HEK293 (cell line): ENCODE data around the gene MBOAT2.

Experiments
- CTCF ChIA-PET: fragments of 350-600 bp; formaldehyde crosslinking; extraction: SDS; loops from one replicate; lab custom pipeline; 2021; ENCODE audit warnings: antibody characterized with exemption; lab: Yijun Ruan, JAX
- POLR2A ChIA-PET: fragments of 300-600 bp; formaldehyde crosslinking; extraction: SDS; loops from one replicate; lab custom pipeline; 2020; ENCODE audit warnings: antibody characterized with exemption, inconsistent platforms; lab: Yijun Ruan, JAX
- H3K27ac ChIP-seq: fragments of 200-500 bp; sonication (Bioruptor generic); 2 replicates; pipeline ENCODE4 v1.5.1; 2014; ENCODE audit warnings: low read depth, low read length, control low read depth, inconsistent platforms; ENCODE audit errors: extremely low read depth
- H3K36me3 ChIP-seq, 2 experiments: fragments of 200-500 bp in 1 of 2; sonication (Bioruptor generic) in 1 of 2; 1 replicate in 1 of 2; 2 replicates in 1 of 2; pipeline ENCODE4 v1.5.1; 2014 to 2017; ENCODE audit warnings: inconsistent platforms in 2 of 2, low read length in 2 of 2; ENCODE audit not compliant: control insufficient read depth in 2 of 2, insufficient read depth in 1 of 2
- H3K4me1 ChIP-seq: fragments of 200-500 bp; sonication (Bioruptor generic); 2 replicates; pipeline ENCODE4 v1.5.1; 2014; ENCODE audit warnings: mild to moderate bottlenecking, low read length, inconsistent platforms; ENCODE audit not compliant: control insufficient read depth, insufficient read depth
- H3K4me3 ChIP-seq: 2 replicates; pipeline ENCODE4 v1.5.1; 2011; ENCODE audit warnings: low read depth, mild to moderate bottlenecking, control low read depth, low read length, moderate library complexity
- H3K9me3 ChIP-seq: fragments of 200-500 bp; sonication (Bioruptor generic); 2 replicates; pipeline ENCODE4 v1.5.1; 2014; ENCODE audit warnings: low read depth, low read length, inconsistent platforms; ENCODE audit not compliant: control insufficient read depth, insufficient read depth
- EGR2 ChIP-seq: fragments of 450-650 bp; formaldehyde crosslinking; IDR thresholded peaks from 2 replicates; pipeline ENCODE4 v1.5.1; 2016; ENCODE audit warnings: low read depth, missing biosample characterization, missing genetic modification characterization
- FEZF1 ChIP-seq: fragments of 450-650 bp; formaldehyde crosslinking; IDR thresholded peaks from 2 replicates; pipeline ENCODE4 v1.5.1; 2016; ENCODE audit warnings: missing biosample characterization, missing genetic modification characterization
- KLF10 ChIP-seq: fragments of 450-650 bp; IDR thresholded peaks from 2 replicates; pipeline ENCODE4 v1.5.1; 2018; ENCODE audit warnings: missing biosample characterization, mild to moderate bottlenecking, missing genetic modification characterization
- KLF8 ChIP-seq: fragments of 450-650 bp; formaldehyde crosslinking; IDR thresholded peaks from 2 replicates; pipeline ENCODE4 v1.5.1; 2016; ENCODE audit warnings: missing biosample characterization, missing genetic modification characterization
- OSR2 ChIP-seq: fragments of 450-650 bp; formaldehyde crosslinking; IDR thresholded peaks from 2 replicates; pipeline ENCODE4 v1.5.1; 2016; ENCODE audit warnings: missing biosample characterization, missing genetic modification characterization
- SP3 ChIP-seq: fragments of 450-650 bp; formaldehyde crosslinking; IDR thresholded peaks from 2 replicates; pipeline ENCODE4 v1.5.1; 2016; ENCODE audit warnings: missing biosample characterization, missing genetic modification characterization
- ZBTB17 ChIP-seq: fragments of 450-650 bp; formaldehyde crosslinking; IDR thresholded peaks from 2 replicates; pipeline ENCODE4 v1.5.1; 2016; ENCODE audit warnings: missing biosample characterization, missing genetic modification characterization
- ZBTB8A ChIP-seq: fragments of 450-650 bp; formaldehyde crosslinking; IDR thresholded peaks from 2 replicates; pipeline ENCODE4 v1.5.1; 2016; ENCODE audit warnings: missing biosample characterization, missing genetic modification characterization
- ZEB2 ChIP-seq: fragments of 450-650 bp; formaldehyde crosslinking; IDR thresholded peaks from 2 replicates; pipeline ENCODE4 v1.5.1; 2016; ENCODE audit warnings: missing biosample characterization, missing genetic modification characterization
- ZNF221 ChIP-seq: fragments of 450-650 bp; formaldehyde crosslinking; IDR thresholded peaks from 2 replicates; pipeline ENCODE4 v1.5.1; 2017; ENCODE audit warnings: missing biosample characterization, missing genetic modification characterization, borderline replicate concordance
- ZNF24 ChIP-seq: fragments of 450-650 bp; formaldehyde crosslinking; IDR thresholded peaks from 2 replicates; pipeline ENCODE4 v1.5.1; 2016; ENCODE audit warnings: missing biosample characterization, missing genetic modification characterization
- ZNF394 ChIP-seq: fragments of 450-650 bp; formaldehyde crosslinking; IDR thresholded peaks from 2 replicates; pipeline ENCODE4 v1.5.1; 2016; ENCODE audit warnings: missing biosample characterization, missing genetic modification characterization, mild to moderate bottlenecking, moderate library complexity, borderline replicate concordance
- ZNF404 ChIP-seq: fragments of 450-650 bp; formaldehyde crosslinking; IDR thresholded peaks from 2 replicates; pipeline ENCODE4 v1.5.1; 2017; ENCODE audit warnings: missing biosample characterization, missing genetic modification characterization
- ZNF558 ChIP-seq: fragments of 450-650 bp; formaldehyde crosslinking; IDR thresholded peaks from 2 replicates; pipeline ENCODE4 v1.5.1; 2016; ENCODE audit warnings: missing biosample characterization, missing genetic modification characterization
- ZNF596 ChIP-seq: fragments of 450-650 bp; IDR thresholded peaks from 2 replicates; pipeline ENCODE4 v1.5.0; 2018; ENCODE audit warnings: missing biosample characterization, mild to moderate bottlenecking, missing genetic modification characterization, moderate library complexity
- ZNF837 ChIP-seq: fragments of 450-650 bp; formaldehyde crosslinking; IDR thresholded peaks from 2 replicates; pipeline ENCODE4 v1.5.1; 2016; ENCODE audit warnings: missing biosample characterization, missing genetic modification characterization
- ZNF843 ChIP-seq: fragments of 450-650 bp; formaldehyde crosslinking; IDR thresholded peaks from 2 replicates; pipeline ENCODE4 v1.5.1; 2016; ENCODE audit warnings: missing biosample characterization, missing genetic modification characterization
- TF ChIP-seq, protein P1 (sequence below): fragments of 450-650 bp; IDR thresholded peaks from 2 replicates; pipeline ENCODE4 v1.5.1; 2018; ENCODE audit warnings: missing biosample characterization, mild to moderate bottlenecking, missing genetic modification characterization
- TF ChIP-seq, protein P2 (sequence below): fragments of 450-650 bp; formaldehyde crosslinking; IDR thresholded peaks from 2 replicates; pipeline ENCODE4 v1.5.1; 2017; ENCODE audit warnings: missing biosample characterization, missing genetic modification characterization
- TF ChIP-seq, protein P3 (sequence below): fragments of 450-650 bp; formaldehyde crosslinking; IDR thresholded peaks from 2 replicates; pipeline ENCODE4 v1.5.1; 2017; ENCODE audit warnings: missing biosample characterization, missing genetic modification characterization
- TF ChIP-seq, protein P4 (sequence below): fragments of 450-650 bp; formaldehyde crosslinking; IDR thresholded peaks from 2 replicates; pipeline ENCODE4 v1.5.1; 2016; ENCODE audit warnings: missing biosample characterization, missing genetic modification characterization, borderline replicate concordance
- TF ChIP-seq, protein P5 (sequence below): fragments of 450-650 bp; formaldehyde crosslinking; IDR thresholded peaks from 2 replicates; pipeline ENCODE4 v1.5.1; 2016; ENCODE audit warnings: missing biosample characterization, missing genetic modification characterization, borderline replicate concordance
- TF ChIP-seq, protein P6 (sequence below): fragments of 450-650 bp; formaldehyde crosslinking; IDR thresholded peaks from 2 replicates; pipeline ENCODE4 v1.5.1; 2017; ENCODE audit warnings: missing biosample characterization, missing genetic modification characterization
- TF ChIP-seq, protein P7 (sequence below): fragments of 450-650 bp; formaldehyde crosslinking; IDR thresholded peaks from 2 replicates; pipeline ENCODE4 v1.5.1; 2016; ENCODE audit warnings: missing biosample characterization, missing genetic modification characterization

Gene MBOAT2

DNA sequence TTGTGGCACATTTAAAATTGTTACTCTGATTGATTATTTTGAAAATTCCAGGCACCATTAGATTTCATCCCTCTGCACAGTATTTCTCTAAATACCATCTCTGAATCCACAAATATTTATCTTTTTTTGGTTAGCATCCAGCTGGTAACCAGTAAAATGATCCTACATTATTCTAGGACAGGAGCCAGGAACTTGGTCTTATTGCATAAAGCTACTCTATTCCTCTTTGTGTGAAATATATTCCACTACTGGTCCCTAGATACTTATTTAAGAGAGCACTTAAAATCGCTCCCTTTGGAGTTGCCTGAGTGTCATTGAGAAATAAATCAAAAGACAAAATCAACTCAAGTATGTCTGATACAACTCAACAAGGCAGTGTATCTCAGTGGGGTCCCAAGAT, 7.4 kb upstream of the MBOAT2 start:
- H3K36me3 ChIP-seq, result no peaks in the 10 kb centered on the region
- CTCF ChIA-PET, result no interaction called here
- POLR2A ChIA-PET, result no interaction called here
- no peak overlapping the region for H3K4me3 ChIP-seq
- H3K9me3 ChIP-seq, result no peaks in the 10 kb centered on the region
- peaks cover 15% of the 10 kb centered on the region for H3K4me1 ChIP-seq
- TF ChIP-seq ZNF404 (tag by site-specific recombination) (no peak), ZNF558 (tag by site-specific recombination) (no peak), ZNF843 (tag by site-specific recombination) (peak; percentile 88), KLF10 (tag by site-specific recombination) (0 out of 2 replicates have a peak, but pooled peaks have one; percentile 31), ZNF221 (no peak), OSR2 (peak; percentile 90), ZNF24 (tag by site-specific recombination) (0 out of 2 replicates have a peak, but pooled peaks have one; percentile 6), ZNF394 (peak; percentile 75; the same call in 1 of the 2 replicates), FEZF1 (tag by site-specific recombination) (peak; percentile 79), KLF8 (tag by site-specific recombination) (no peak), SP3 (tag by site-specific recombination) (no peak), ZBTB8A (no peak), ZEB2 (tag by site-specific recombination) (peak; percentile 20; the same call in 1 of the 2 replicates), ZNF837 (no peak), ZBTB17 (0 out of 2 replicates have a peak, but pooled peaks have one; percentile 11), ZNF596 (tag by site-specific recombination) (0 out of 2 replicates have a peak, but pooled peaks have one; percentile 29), EGR2 (tag by site-specific recombination) (no peak)
- TF ChIP-seq, protein P1, sequence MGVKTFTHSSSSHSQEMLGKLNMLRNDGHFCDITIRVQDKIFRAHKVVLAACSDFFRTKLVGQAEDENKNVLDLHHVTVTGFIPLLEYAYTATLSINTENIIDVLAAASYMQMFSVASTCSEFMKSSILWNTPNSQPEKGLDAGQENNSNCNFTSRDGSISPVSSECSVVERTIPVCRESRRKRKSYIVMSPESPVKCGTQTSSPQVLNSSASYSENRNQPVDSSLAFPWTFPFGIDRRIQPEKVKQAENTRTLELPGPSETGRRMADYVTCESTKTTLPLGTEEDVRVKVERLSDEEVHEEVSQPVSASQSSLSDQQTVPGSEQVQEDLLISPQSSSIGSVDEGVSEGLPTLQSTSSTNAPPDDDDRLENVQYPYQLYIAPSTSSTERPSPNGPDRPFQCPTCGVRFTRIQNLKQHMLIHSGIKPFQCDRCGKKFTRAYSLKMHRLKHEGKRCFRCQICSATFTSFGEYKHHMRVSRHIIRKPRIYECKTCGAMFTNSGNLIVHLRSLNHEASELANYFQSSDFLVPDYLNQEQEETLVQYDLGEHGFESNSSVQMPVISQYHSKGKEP (tag by site-specific recombination), result peak; percentile 60; the same call in 1 of the 2 replicates
- TF ChIP-seq, protein P2, sequence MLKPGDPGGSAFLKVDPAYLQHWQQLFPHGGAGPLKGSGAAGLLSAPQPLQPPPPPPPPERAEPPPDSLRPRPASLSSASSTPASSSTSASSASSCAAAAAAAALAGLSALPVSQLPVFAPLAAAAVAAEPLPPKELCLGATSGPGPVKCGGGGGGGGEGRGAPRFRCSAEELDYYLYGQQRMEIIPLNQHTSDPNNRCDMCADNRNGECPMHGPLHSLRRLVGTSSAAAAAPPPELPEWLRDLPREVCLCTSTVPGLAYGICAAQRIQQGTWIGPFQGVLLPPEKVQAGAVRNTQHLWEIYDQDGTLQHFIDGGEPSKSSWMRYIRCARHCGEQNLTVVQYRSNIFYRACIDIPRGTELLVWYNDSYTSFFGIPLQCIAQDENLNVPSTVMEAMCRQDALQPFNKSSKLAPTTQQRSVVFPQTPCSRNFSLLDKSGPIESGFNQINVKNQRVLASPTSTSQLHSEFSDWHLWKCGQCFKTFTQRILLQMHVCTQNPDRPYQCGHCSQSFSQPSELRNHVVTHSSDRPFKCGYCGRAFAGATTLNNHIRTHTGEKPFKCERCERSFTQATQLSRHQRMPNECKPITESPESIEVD (tag by site-specific recombination), result peak; percentile 97
- TF ChIP-seq, protein P3, sequence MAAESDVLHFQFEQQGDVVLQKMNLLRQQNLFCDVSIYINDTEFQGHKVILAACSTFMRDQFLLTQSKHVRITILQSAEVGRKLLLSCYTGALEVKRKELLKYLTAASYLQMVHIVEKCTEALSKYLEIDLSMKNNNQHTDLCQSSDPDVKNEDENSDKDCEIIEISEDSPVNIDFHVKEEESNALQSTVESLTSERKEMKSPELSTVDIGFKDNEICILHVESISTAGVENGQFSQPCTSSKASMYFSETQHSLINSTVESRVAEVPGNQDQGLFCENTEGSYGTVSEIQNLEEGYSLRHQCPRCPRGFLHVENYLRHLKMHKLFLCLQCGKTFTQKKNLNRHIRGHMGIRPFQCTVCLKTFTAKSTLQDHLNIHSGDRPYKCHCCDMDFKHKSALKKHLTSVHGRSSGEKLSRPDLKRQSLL (tag by site-specific recombination), result no peak
- TF ChIP-seq, protein P4, sequence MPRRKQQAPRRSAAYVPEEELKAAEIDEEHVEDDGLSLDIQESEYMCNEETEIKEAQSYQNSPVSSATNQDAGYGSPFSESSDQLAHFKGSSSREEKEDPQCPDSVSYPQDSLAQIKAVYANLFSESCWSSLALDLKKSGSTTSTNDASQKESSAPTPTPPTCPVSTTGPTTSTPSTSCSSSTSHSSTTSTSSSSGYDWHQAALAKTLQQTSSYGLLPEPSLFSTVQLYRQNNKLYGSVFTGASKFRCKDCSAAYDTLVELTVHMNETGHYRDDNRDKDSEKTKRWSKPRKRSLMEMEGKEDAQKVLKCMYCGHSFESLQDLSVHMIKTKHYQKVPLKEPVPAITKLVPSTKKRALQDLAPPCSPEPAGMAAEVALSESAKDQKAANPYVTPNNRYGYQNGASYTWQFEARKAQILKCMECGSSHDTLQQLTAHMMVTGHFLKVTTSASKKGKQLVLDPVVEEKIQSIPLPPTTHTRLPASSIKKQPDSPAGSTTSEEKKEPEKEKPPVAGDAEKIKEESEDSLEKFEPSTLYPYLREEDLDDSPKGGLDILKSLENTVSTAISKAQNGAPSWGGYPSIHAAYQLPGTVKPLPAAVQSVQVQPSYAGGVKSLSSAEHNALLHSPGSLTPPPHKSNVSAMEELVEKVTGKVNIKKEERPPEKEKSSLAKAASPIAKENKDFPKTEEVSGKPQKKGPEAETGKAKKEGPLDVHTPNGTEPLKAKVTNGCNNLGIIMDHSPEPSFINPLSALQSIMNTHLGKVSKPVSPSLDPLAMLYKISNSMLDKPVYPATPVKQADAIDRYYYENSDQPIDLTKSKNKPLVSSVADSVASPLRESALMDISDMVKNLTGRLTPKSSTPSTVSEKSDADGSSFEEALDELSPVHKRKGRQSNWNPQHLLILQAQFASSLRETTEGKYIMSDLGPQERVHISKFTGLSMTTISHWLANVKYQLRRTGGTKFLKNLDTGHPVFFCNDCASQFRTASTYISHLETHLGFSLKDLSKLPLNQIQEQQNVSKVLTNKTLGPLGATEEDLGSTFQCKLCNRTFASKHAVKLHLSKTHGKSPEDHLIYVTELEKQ (tag by site-specific recombination), result peak; percentile 35; the same call in 1 of the 2 replicates
- TF ChIP-seq, protein P5, sequence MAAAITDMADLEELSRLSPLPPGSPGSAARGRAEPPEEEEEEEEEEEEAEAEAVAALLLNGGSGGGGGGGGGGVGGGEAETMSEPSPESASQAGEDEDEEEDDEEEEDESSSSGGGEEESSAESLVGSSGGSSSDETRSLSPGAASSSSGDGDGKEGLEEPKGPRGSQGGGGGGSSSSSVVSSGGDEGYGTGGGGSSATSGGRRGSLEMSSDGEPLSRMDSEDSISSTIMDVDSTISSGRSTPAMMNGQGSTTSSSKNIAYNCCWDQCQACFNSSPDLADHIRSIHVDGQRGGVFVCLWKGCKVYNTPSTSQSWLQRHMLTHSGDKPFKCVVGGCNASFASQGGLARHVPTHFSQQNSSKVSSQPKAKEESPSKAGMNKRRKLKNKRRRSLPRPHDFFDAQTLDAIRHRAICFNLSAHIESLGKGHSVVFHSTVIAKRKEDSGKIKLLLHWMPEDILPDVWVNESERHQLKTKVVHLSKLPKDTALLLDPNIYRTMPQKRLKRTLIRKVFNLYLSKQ (tag by site-specific recombination), result no peak
- TF ChIP-seq, protein P6, sequence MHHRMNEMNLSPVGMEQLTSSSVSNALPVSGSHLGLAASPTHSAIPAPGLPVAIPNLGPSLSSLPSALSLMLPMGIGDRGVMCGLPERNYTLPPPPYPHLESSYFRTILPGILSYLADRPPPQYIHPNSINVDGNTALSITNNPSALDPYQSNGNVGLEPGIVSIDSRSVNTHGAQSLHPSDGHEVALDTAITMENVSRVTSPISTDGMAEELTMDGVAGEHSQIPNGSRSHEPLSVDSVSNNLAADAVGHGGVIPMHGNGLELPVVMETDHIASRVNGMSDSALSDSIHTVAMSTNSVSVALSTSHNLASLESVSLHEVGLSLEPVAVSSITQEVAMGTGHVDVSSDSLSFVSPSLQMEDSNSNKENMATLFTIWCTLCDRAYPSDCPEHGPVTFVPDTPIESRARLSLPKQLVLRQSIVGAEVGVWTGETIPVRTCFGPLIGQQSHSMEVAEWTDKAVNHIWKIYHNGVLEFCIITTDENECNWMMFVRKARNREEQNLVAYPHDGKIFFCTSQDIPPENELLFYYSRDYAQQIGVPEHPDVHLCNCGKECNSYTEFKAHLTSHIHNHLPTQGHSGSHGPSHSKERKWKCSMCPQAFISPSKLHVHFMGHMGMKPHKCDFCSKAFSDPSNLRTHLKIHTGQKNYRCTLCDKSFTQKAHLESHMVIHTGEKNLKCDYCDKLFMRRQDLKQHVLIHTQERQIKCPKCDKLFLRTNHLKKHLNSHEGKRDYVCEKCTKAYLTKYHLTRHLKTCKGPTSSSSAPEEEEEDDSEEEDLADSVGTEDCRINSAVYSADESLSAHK (tag by site-specific recombination), result peak; percentile 59
- TF ChIP-seq, protein P7, sequence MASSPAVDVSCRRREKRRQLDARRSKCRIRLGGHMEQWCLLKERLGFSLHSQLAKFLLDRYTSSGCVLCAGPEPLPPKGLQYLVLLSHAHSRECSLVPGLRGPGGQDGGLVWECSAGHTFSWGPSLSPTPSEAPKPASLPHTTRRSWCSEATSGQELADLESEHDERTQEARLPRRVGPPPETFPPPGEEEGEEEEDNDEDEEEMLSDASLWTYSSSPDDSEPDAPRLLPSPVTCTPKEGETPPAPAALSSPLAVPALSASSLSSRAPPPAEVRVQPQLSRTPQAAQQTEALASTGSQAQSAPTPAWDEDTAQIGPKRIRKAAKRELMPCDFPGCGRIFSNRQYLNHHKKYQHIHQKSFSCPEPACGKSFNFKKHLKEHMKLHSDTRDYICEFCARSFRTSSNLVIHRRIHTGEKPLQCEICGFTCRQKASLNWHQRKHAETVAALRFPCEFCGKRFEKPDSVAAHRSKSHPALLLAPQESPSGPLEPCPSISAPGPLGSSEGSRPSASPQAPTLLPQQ (tag by site-specific recombination), result peak; percentile 24; the same call in 1 of the 2 replicates
- H3K27ac ChIP-seq, result no peak overlapping the region
